ENCODE data around the gene ITGB3.
"Not testable (repeated sequence)": the region's sequence is repeated elsewhere in the genome, so short reads cannot be mapped to it uniquely, and the experiment has no call there.

Gene ITGB3

DNA sequence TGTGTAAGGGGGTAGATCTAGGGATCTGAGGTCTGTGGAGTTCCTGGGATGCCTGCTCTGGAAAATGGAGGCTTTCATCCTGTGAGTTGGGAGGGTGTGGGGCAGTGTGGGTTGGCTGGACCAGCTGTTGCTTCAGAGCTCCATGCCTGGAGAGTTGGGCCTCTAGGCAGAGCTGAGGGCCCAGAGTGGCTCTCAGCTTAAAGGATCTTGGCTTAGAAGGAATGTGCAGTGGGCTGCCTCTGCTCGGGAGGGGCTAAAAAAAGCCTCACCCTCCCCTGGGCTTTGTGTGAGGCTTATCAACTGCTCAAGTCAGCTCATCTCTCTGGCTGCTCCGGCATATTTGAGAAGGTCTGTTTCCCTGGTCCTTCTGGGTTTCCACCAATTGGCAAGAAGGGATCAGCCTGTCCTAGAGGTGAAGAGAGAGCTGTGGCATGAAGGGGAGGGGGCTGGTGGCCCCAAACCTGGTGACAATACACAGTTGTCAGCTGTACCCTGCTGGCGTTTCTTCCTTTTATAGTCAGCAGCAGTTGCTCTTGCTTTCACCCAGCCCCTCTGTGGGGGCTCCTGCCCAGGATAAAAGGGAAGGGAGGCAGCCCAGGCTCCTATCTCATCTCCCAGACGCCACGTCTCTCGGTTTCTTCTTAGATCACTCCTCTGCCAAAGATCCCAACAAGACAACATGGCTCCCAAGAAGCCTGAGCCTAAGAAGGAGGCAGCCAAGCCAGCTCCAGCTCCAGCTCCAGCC is 44.7 kb upstream of the ITGB3 start, which contains the start of gene MYL4:
Gene MYL4, plus strand, starts transcription at position 605 of the 745 bp plus-strand sequence. Its CDS starts 75 bp downstream, at position 680.
- H3K9ac ChIP-seq (ENCODE audit: insufficient read length, low read depth): no peak within 1 kb of the TSS
- no peak for DNase-seq (ENCODE audit: low read depth, low spot score)
- TF ChIP-seq YY1 (IDR thresholded peaks at IDR 0.05; ENCODE audit: insufficient read depth, insufficient read length): no peak
- no peak for TF ChIP-seq SUZ12 (IDR thresholded peaks at IDR 0.05; ENCODE audit: extremely low read depth, insufficient read depth, insufficient read length)
- TF ChIP-seq ZNF274 (IDR thresholded peaks at IDR 0.05; ENCODE audit: low read depth, low read length): no peak
- no peaks in the 10 kb centered on the region for H3K27me3 ChIP-seq (ENCODE audit: insufficient read depth, insufficient read length)
- H3K4me1 ChIP-seq (ENCODE audit: insufficient read depth, insufficient read length): peaks cover 17% of the 10 kb centered on the region
- H3K36me3 ChIP-seq (ENCODE audit: insufficient read depth, insufficient read length, low read length): no peaks in the 10 kb centered on the region
- H3K4me3 ChIP-seq (ENCODE audit: insufficient read length, low read depth): no peak within 1 kb of the TSS
- no peaks in the 10 kb centered on the region for H3K9me3 ChIP-seq (ENCODE audit: insufficient read depth, low read length)

DNA sequence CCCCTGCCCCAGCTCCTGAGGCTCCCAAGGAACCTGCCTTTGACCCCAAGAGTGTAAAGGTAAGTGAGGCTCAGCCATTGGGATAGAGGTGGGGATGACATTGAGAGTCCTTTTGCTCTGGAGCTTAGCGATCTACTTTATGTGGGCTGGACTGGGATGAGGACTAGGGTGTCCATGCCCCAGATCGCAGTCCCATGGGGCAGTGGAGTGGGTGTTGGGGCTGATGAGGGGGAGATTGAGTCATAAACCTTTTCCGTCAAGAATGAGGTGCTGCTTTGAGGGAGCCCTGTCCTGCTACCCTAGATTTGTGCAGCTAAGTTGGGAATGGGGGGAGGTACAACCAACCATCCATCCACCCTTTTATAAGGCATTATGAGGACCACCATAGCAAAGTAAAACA is 44.1 kb upstream of the ITGB3 start:
- Histone ChIP-seq H3K4me3 (ENCODE audit: insufficient read length, low read depth) (no peak overlapping the region), H3K9me3 (ENCODE audit: insufficient read depth, low read length) (no peaks in the 10 kb centered on the region), H3K4me1 (ENCODE audit: insufficient read depth, insufficient read length) (peaks cover 17% of the 10 kb centered on the region), H3K9ac (ENCODE audit: insufficient read length, low read depth) (no peak overlapping the region), H3K27me3 (ENCODE audit: insufficient read depth, insufficient read length) (no peaks in the 10 kb centered on the region), H3K36me3 (ENCODE audit: insufficient read depth, insufficient read length, low read length) (no peaks in the 10 kb centered on the region)
- no peak for TF ChIP-seq ZNF274 (IDR thresholded peaks at IDR 0.05; ENCODE audit: low read depth, low read length)
- no peak for TF ChIP-seq SUZ12 (IDR thresholded peaks at IDR 0.05; ENCODE audit: extremely low read depth, insufficient read depth, insufficient read length)
- TF ChIP-seq YY1 (IDR thresholded peaks at IDR 0.05; ENCODE audit: insufficient read depth, insufficient read length): no peak
- no peak for DNase-seq (ENCODE audit: low read depth, low spot score)

DNA sequence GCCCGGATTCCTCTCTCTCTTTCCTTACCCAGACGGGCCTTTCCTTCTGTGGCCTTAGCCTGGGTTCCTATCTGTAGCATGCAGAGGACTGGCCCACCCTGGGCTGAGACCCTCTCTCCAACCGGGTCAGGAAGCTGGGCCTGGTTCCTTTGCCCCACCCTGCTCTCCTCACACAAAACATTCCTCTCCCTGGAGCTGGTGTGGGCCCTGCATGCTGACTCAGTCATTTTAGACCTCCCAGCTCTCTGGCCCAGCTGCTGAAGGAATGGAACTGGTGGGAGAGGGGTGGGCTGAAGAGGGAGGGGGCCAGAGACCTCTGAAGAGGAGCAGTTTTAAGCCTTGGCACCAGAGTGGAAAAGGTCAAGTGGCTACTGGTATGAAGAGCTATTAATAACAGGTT is 43.5 kb upstream of the ITGB3 start:
- Histone ChIP-seq H3K27me3 (ENCODE audit: insufficient read depth, insufficient read length) (no peaks in the 10 kb centered on the region), H3K4me1 (ENCODE audit: insufficient read depth, insufficient read length) (peaks cover 17% of the 10 kb centered on the region), H3K9ac (ENCODE audit: insufficient read length, low read depth) (no peak overlapping the region), H3K9me3 (ENCODE audit: insufficient read depth, low read length) (no peaks in the 10 kb centered on the region), H3K36me3 (ENCODE audit: insufficient read depth, insufficient read length, low read length) (no peaks in the 10 kb centered on the region), H3K4me3 (ENCODE audit: insufficient read length, low read depth) (no peak overlapping the region)
- TF ChIP-seq ZNF274 (IDR thresholded peaks at IDR 0.05; ENCODE audit: low read depth, low read length): no peak
- TF ChIP-seq SUZ12 (IDR thresholded peaks at IDR 0.05; ENCODE audit: extremely low read depth, insufficient read depth, insufficient read length): no peak
- TF ChIP-seq YY1 (IDR thresholded peaks at IDR 0.05; ENCODE audit: insufficient read depth, insufficient read length): no peak
- no peak for DNase-seq (ENCODE audit: low read depth, low spot score)

DNA sequence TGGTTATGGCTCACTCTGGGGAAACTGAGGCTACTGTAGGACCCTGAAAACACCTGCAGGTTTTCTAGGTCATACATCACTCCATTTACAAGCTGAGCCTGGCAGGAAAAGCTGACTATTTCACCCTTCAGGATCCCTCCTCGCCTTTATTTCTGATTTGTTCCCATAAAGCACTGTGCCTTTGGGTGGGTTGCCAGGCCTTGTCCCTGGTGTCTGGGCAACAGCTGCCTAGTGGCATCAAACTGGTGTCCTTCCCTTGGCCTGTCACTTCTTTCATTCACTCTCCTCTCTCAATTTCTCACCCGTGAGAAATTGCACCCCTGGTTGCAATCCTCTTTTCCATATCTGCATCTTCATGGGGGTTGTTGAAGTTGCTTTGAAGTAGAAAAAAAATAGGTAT is 42.8 kb upstream of the ITGB3 start:
- TF ChIP-seq SUZ12 (IDR thresholded peaks at IDR 0.05; ENCODE audit: extremely low read depth, insufficient read depth, insufficient read length): no peak
- no peak for TF ChIP-seq ZNF274 (IDR thresholded peaks at IDR 0.05; ENCODE audit: low read depth, low read length)
- TF ChIP-seq YY1 (IDR thresholded peaks at IDR 0.05; ENCODE audit: insufficient read depth, insufficient read length): no peak
- H3K27me3 ChIP-seq (ENCODE audit: insufficient read depth, insufficient read length): no peaks in the 10 kb centered on the region
- no peaks in the 10 kb centered on the region for H3K36me3 ChIP-seq (ENCODE audit: insufficient read depth, insufficient read length, low read length)
- no peak for DNase-seq (ENCODE audit: low read depth, low spot score)
- no peaks in the 10 kb centered on the region for H3K9me3 ChIP-seq (ENCODE audit: insufficient read depth, low read length)
- peaks cover 17% of the 10 kb centered on the region for H3K4me1 ChIP-seq (ENCODE audit: insufficient read depth, insufficient read length)
- no peak overlapping the region for H3K9ac ChIP-seq (ENCODE audit: insufficient read length, low read depth)
- H3K4me3 ChIP-seq (ENCODE audit: insufficient read length, low read depth): no peak overlapping the region

DNA sequence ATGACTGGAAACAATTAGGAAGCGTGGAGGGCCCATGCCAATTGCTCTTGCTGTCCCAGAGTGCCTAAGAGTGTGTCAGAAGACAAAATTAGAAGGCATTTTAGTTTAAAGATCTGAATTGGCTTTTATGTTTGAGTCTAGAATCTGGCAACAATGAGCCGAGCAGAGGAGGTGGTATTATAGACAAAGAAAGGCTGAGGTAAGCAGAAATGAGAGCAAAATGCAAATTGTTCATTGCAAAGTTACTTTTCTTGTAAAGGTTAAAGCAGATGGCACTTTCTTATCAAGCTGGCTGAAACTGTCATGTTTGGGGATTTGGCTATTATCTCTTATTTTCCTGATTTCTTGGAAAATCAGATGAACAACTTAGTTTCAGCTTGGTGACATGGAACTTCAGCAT is 41.2 kb upstream of the ITGB3 start:
- DNase-seq (ENCODE audit: low read depth, low spot score): no peak
- Histone ChIP-seq H3K27me3 (ENCODE audit: insufficient read depth, insufficient read length) (no peaks in the 10 kb centered on the region), H3K9me3 (ENCODE audit: insufficient read depth, low read length) (no peaks in the 10 kb centered on the region), H3K4me1 (ENCODE audit: insufficient read depth, insufficient read length) (peaks cover 17% of the 10 kb centered on the region), H3K4me3 (ENCODE audit: insufficient read length, low read depth) (no peak overlapping the region), H3K9ac (ENCODE audit: insufficient read length, low read depth) (no peak overlapping the region), H3K36me3 (ENCODE audit: insufficient read depth, insufficient read length, low read length) (no peaks in the 10 kb centered on the region)
- TF ChIP-seq YY1 (IDR thresholded peaks at IDR 0.05; ENCODE audit: insufficient read depth, insufficient read length) (no peak), SUZ12 (IDR thresholded peaks at IDR 0.05; ENCODE audit: extremely low read depth, insufficient read depth, insufficient read length) (no peak), ZNF274 (IDR thresholded peaks at IDR 0.05; ENCODE audit: low read depth, low read length) (no peak)

DNA sequence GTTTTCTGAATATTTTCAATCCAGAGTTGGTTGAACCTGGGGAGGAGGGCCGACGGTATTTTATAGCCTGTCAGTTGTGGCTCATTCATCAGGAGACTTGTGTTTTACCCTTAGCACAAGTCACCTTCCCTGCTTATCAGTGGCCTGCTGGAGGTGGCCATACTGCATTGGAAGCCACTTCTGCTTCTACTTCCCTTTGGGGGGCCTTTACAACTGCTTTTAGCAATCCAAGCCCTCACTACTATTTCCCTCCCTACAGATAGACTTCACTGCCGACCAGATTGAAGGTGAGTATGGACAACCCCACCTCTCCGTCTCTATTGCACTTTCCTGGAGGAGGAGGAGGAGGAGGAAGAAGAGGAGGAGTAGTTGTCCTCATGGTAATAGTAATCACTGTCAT is 40.1 kb upstream of the ITGB3 start:
- Histone ChIP-seq H3K27me3 (ENCODE audit: insufficient read depth, insufficient read length) (no peaks in the 10 kb centered on the region), H3K9me3 (ENCODE audit: insufficient read depth, low read length) (no peaks in the 10 kb centered on the region), H3K4me3 (ENCODE audit: insufficient read length, low read depth) (no peak overlapping the region), H3K9ac (ENCODE audit: insufficient read length, low read depth) (no peak overlapping the region), H3K4me1 (ENCODE audit: insufficient read depth, insufficient read length) (peaks cover 17% of the 10 kb centered on the region), H3K36me3 (ENCODE audit: insufficient read depth, insufficient read length, low read length) (no peaks in the 10 kb centered on the region)
- TF ChIP-seq YY1 (IDR thresholded peaks at IDR 0.05; ENCODE audit: insufficient read depth, insufficient read length): no peak
- no peak for TF ChIP-seq ZNF274 (IDR thresholded peaks at IDR 0.05; ENCODE audit: low read depth, low read length)
- no peak for TF ChIP-seq SUZ12 (IDR thresholded peaks at IDR 0.05; ENCODE audit: extremely low read depth, insufficient read depth, insufficient read length)
- no peak for DNase-seq (ENCODE audit: low read depth, low spot score)

DNA sequence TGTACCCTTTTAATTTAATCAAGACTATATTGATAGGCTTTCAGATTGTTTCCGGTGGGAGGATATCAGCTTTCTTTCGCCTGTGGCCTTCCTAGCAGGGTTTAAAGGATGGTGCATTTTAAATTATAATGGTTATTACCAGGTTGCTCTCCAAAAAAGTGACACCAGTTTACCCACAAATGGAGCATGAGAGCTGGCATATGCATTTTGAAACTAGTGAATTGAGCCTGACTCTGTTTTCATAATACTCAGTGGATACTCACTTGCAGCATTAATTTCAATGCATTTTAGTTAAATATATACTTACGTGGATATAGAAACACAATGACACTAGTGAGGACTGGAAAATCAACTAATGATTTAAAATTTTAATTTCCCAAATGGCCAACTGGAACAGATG is 38.7 kb upstream of the ITGB3 start:
- no peak for DNase-seq (ENCODE audit: low read depth, low spot score)
- H3K9ac ChIP-seq (ENCODE audit: insufficient read length, low read depth): no peak overlapping the region
- no peaks in the 10 kb centered on the region for H3K9me3 ChIP-seq (ENCODE audit: insufficient read depth, low read length)
- no peaks in the 10 kb centered on the region for H3K36me3 ChIP-seq (ENCODE audit: insufficient read depth, insufficient read length, low read length)
- H3K4me1 ChIP-seq (ENCODE audit: insufficient read depth, insufficient read length): peaks cover 11% of the 10 kb centered on the region
- H3K27me3 ChIP-seq (ENCODE audit: insufficient read depth, insufficient read length): no peaks in the 10 kb centered on the region
- TF ChIP-seq SUZ12 (IDR thresholded peaks at IDR 0.05; ENCODE audit: extremely low read depth, insufficient read depth, insufficient read length): no peak
- TF ChIP-seq ZNF274 (IDR thresholded peaks at IDR 0.05; ENCODE audit: low read depth, low read length): no peak
- no peak for TF ChIP-seq YY1 (IDR thresholded peaks at IDR 0.05; ENCODE audit: insufficient read depth, insufficient read length)
- no peak overlapping the region for H3K4me3 ChIP-seq (ENCODE audit: insufficient read length, low read depth)

DNA sequence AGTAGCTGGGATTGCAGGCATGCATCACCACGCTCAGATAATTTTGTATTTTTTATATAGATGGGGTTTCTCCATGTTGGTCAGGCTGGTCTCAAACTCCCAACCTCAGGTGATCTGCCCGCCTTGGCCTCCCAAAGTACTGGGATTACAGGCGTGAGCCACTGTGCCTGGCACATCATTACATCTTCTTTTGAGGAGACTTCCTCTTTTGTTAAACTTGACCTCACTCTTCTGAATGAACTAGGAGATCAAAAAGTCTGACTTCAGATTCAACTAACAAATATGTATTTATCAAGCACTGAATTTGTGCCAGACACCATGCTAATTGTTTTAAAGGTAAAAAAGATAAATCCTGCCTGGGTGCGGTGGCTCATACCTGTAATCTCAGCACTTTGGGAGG is 36.8 kb upstream of the ITGB3 start:
- not testable (repeated sequence) for H3K4me3 ChIP-seq (ENCODE audit: insufficient read length, low read depth); DNase-seq (ENCODE audit: low read depth, low spot score); H3K27me3 ChIP-seq (ENCODE audit: insufficient read depth, insufficient read length); H3K36me3 ChIP-seq (ENCODE audit: insufficient read depth, insufficient read length, low read length); H3K9ac ChIP-seq (ENCODE audit: insufficient read length, low read depth); H3K4me1 ChIP-seq (ENCODE audit: insufficient read depth, insufficient read length); H3K9me3 ChIP-seq (ENCODE audit: insufficient read depth, low read length)

DNA sequence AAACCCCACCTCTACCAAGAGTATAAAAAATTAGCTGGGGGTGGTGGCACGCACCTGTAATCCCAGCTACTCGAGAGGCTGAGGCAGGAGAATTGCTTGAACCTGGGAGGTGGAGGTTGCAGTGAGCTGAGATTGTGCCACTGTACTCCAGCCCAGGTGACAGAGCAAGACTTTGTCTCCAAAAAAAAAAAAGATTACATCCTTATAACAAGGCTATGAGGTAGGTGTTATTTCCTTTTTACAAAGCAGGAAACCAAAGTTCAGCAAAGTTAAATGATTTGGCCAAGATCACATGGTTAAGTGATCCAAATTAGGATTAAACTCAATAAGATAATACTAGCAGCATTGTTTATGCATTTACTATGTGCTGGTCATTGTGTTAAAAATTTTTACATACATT is 36.3 kb upstream of the ITGB3 start:
- DNase-seq (ENCODE audit: low read depth, low spot score): not testable (repeated sequence)

More for the DNA sequence above, 36.3 kb upstream of the ITGB3 start:
- H3K9ac ChIP-seq (ENCODE audit: insufficient read length, low read depth); H3K36me3 ChIP-seq (ENCODE audit: insufficient read depth, insufficient read length, low read length); H3K4me1 ChIP-seq (ENCODE audit: insufficient read depth, insufficient read length); H3K4me3 ChIP-seq (ENCODE audit: insufficient read length, low read depth); H3K9me3 ChIP-seq (ENCODE audit: insufficient read depth, low read length): not testable (repeated sequence)
- H3K27me3 ChIP-seq (ENCODE audit: insufficient read depth, insufficient read length): peaks cover 11% of the 10 kb centered on the region

Measured in NT2/D1 (cell line).